HG03342 (cell line): ENCODE results near the gene APBA2.
"Not testable (repeated sequence)": the region's sequence is repeated elsewhere in the genome, so short reads cannot be mapped to it uniquely, and the experiment has no call there.

Source experiments
- ATAC-seq: cut with Tn5 transposase; IDR thresholded peaks from one replicate; pipeline ENCODE4 v1.9.1; 2021; ENCODE audit warnings: mild to moderate bottlenecking, moderate library complexity; ENCODE audit not compliant: unreplicated experiment

APBA2 gene

GRCh38 chr15:29142129-29142747 lies 256.5 kb downstream of the APBA2 start:
- no peak for ATAC-seq

- ATAC-seq, result no peak
These were observed 257.5 kb downstream of the APBA2 start for GRCh38 chr15:29143293-29143692.

DNA sequence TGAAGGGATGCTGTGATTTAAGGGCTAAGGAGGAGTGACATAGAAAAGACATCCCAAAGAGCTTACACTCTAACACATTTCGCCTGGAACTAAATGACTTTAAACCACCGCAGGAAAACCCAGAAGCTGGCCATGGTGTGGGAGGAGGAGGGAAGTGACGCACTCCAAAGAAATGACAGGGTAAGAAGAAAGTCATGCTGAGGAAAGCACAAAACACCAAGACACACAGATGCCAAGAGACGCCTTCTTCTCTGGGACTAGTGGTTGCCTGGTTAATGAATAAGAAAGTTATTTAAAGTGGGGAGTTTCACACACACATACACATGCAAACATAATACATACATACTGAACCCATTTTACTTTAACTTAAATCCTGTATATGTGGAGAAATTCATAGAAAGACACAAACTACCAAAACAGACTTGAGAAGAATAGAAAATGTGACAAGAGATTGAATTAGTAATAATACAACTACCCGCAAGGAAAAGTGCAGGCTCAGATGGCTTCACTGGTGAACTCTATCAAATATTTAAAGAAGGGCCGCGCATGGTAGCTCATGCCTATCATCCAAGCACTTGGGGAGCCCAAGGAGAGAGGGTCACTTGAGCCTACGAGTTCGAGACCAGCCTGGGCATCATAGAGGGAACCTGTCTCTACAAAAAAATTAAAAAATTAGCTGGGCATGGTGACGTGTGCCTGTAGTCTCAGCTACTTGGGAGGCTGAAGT lies 258.3 kb downstream of the APBA2 start:
- no peak for ATAC-seq

DNA sequence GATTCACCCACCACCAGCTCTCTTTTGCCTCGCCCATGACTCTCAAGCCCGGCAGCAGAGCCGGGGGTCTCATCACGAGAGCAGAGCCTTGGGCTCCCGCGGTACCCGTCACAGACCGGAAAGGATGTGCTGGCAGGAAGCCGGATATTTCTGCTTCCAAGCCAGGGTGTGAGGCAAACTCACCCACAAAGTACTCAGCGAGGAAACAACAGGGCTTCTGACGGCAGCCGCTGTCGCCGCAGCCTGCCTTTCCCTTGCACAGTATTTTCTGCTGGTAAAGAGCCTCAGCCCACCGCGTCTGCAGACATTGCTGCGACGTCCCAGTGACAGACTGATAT lies 263.9 kb downstream of the APBA2 start:
- no peak for ATAC-seq

DNA sequence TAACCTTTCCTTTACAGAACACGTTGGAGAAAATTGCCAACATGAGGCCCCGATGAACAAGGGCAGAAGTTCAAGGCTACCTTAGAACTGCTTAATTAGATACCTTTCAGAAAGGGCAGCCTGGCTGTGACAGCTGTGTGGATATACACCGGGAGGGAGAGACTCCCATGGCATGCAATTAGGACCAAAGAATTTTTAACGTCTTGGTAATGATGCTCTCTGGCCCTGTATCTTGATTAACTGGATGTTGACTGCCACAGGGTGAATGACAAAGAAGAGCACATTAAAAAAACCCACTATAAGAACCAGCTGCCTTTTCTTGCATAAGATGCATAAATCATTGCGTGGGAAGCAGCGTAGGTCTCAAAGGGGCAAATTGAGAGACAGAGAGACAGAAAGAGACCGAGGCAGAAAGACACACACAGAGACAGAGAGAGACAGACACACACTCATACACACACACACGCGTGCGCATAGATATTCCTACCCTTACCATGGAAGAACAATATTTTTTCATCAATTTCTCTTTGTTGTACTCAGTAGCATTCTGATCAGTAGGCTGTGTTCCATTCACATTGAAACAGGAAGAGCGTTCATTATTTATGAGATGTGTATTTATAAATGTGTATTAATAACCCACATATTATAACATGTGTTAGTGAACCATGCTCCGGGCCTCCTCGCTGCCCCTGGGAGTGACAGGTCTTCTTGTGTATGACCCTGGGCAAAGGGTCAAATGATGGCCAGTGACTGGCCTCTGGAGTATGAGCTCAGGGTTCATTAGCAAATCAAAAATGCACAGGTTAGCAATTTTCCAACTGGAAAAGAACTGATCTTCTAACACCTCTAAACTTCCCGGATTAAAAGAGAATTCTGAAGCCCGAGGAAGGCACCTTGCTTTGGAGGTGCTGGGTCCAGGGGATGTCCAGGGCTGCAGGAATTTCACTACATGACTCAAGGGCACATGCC lies 265.0 kb downstream of the APBA2 start:
- ATAC-seq, result no peak

DNA sequence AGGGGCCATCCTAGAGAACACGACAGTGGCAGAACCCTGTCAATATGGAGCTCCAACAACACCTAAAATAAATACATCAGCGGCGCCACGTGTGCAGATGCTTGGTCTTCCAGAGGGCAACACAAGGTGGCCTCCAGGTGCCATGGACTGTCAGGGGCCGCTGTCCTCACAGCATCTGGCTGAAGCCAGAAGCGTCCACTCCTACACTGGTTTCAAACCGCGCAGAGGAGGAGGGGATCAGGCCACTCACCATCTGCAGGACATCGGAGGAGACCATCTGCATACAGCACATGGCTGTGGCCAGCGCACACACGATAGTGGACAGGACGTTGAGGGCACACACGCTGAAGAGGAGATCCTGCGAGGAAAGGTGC lies 265.7 kb downstream of the APBA2 start:
- ATAC-seq, result no peak

- ATAC-seq, result no peak
These were observed 270.7 kb downstream of the APBA2 start for GRCh38 chr15:29156521-29156920.

GRCh38 chr15:29159771-29160455 lies 274.1 kb downstream of the APBA2 start:
- ATAC-seq, result no peak

DNA sequence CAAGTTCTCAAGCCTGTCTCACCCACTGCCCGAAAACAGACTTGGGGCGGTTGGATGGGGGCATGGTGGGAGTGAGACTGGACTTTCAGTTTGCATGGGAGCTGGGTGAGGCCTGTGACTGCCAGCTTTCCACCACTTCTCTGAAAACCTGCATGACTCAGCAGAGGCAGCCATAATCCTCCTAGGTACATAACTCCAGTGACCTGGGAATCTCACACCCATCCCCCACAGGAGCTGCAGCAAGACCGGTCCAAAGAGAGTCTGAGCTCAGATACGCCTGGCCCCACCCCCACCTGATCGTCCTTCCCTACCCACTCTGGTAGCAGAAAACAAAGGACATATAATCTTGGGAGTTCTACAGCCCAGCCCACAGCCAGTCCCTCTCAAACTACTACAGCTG lies 276.6 kb downstream of the APBA2 start:
- no peak for ATAC-seq

DNA sequence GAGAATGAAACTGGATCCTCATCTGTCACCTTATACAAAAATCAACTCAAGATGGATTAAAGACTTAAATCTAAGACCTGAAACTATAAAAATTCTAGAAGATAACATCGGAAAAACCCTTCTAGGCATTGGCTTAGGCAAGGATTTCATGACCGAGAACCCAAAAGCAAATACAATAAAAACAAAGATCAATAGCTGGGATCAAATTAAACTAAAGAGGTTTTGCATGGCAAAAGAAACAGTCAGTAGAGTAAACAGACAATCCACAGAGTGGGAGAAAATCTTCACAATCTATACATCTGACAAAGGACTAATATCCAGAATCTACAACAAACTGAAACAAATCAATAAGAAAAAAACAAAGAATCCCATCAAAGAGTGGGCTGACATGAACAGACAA lies 281.3 kb downstream of the APBA2 start:
- ATAC-seq, result not testable (repeated sequence)
